Measurements from ENCODE around the gene CD40.

The CD40 gene

DNA sequence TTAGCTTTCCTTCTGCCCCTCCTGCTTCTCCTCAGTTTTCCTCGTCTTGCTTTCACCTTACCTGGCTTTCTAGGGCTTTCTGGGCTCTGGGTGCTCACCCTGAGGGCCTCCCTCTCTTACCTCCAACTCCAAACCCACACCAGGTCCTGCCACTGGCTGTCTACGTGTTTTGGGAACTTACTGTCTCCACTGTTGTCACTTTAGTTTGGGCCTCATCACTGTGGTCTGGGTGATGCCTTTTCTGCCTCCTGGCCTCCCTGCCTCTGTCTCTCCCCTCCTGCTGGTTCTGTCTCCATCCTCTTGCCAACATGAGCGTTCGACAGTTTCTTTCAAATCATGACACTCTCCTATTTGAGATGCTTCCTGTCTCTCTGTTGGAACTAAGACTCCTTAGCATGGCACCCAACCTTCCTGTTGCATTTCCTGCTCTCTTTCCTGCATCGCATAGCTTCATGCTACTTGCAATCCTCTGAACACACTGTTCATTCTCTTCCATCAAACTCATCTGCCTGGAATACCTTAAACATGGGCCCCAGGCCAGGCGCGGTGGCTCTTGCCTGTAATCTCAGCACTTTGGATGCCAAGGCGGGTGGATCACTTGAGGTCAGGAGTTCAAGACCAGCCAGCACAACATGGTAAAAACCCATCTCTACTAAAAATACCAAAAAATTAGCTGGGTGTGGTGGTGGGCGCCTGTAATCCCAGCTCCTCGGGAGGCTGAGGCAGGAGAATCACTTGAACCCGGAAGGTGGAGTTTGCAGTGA, 5.5 kb downstream of the CD40 start:
- no peak for DNase-seq

DNA sequence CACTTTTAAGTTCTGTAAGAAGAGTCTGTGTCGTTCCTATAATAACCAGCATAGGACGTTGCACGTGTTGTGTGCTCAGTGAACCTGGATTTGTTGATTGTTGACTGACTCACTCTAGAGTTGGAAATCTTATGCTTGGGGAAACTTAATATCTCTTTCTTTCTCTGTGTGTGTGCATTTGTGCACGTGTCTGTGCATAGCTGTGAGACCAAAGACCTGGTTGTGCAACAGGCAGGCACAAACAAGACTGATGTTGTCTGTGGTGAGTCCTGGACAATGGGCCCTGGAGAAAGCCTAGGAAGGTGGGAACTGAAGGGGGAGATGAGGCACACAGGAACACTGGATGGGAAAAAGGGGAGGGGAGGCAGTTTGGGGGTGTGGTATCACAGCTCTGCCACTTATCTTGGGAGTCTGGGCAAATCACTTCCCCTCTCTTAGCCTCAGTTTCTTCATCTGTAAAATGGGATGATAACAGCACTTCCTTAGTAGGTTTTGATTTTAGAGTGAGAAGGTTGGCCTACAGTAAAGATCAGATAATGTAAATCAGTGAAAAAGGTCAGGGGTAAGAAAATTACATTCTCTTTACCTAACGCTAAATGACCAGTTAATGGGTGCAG, 8.4 kb downstream of the CD40 start:
- no peak for DNase-seq

DNA sequence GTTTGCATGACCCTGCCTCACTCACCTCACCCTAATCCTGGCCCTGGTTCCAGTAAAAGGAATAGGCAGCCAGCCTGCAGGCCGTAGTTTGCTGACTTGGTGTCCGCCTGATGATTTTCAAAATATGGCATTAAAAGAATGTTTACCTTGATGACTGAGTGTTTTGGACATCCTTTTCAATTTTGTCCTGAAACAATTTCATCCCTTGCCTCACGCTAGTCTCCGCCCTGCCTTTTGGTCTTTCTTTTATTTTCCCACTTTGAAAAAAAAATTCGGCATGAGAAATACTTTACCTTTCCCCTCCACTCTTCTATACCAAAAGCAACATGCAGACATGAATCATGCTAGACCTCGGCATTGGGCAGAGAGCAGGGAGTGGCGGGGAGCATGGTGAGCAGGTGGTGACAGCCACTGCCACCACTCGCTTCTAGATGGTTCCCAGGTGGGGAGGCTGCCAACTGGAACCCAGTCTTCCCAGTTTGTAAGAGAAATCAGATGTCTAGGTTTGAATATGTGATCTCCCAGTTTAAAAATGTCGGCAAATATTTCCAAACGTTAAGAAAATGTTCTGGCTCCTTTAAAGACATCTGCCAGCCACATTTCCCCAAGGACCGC, 9.4 kb downstream of the CD40 start:
- DNase-seq, result no peak

GRCh38 chr20:46128310-46129151, 10.4 kb downstream of the CD40 start:
- peak; percentile 32 for DNase-seq

DNA sequence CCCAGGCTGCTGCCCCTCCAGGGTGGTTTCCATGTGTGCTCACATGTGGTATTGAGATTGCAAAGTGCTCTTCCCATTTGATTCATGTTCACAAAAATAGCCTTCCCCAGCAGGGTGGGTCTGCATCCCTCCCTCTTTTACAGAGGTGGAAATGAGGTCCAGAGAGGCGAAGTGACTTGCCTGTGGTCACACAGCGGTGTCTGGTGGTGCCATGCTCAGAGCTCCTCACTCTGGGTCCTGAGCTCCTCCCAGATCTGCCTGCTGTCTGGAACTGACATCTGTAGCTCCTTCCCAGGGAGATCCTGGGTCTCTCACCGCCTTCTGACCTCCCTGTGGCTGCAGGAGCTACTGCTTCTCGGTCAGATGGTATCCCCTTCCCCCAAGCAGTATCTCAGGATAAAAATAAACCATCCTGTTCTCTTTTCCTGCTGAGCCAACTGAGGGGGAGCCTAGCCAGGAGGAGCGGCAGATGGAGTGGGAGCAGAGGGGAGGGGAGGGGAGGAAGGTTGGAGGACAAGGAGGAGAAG, 11.9 kb downstream of the CD40 start:
- DNase-seq, result no peak

DNA sequence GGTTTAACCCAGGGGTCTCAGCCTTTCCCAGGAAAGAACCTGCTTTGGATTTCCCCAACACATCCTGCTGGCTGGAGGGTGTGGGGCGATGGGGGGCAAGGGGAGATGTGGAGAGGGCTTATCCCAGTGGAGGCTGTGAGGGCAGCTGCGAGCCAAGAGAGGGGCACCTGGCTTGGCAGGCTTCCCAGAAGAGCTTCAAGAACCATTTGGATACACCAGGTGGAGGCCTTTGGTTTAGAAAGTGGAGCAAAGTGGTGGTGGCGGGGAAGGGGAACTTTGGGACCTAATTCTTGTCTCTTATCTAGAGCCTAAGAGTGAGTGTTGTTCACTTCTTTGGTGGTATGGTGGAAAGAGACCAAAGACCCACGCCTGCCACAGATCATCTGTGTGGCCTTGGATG, 12.4 kb downstream of the CD40 start:
- DNase-seq, result no peak

DNA sequence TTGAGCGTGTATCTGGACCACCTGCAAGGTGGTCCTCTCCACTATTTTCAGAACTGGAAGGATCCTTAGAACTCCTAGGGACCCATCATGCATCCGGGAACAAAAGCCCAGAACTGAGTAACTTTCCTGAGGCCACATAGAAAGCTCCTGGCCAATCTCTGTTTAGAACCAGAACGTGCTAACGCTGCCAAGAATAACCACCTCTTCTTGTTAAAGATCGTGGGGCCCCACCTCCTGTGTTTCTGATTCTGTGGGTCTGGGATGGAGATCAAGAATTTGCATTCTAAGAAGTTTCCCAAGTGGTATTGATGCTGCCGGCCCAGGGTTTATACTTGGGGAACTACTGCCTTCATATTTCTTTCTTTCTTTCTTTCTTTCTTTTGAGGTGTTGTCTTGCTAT, 13.3 kb downstream of the CD40 start:
- no peak for DNase-seq

DNA sequence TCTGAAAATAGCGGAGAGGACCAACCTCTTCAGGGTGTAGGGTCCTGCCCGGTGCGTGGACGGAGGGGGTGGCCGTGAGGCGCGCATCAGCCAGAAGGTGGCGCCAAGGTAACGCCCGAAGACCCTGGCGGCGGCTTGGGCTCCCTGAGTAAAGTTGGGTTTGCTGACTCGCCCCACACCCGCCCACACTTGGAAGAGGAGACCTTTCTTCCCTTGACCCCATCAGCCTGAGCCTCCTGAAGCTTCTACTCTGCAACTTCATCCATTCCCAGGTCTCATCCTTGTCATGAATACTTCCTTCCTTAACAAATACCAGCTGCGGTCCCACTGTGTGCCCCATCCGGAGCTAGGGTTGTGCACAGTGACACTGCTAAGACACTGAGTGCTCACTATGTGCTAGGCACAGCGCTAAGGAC, 14.6 kb downstream of the CD40 start:
- DNase-seq, result peak; percentile 26

- no peak for DNase-seq
Observed at GRCh38 chr20:46133886-46134654, 16.0 kb downstream of the CD40 start.

- DNase-seq, result no peak
Observed at GRCh38 chr20:46134716-46135115, 16.6 kb downstream of the CD40 start.

DNA sequence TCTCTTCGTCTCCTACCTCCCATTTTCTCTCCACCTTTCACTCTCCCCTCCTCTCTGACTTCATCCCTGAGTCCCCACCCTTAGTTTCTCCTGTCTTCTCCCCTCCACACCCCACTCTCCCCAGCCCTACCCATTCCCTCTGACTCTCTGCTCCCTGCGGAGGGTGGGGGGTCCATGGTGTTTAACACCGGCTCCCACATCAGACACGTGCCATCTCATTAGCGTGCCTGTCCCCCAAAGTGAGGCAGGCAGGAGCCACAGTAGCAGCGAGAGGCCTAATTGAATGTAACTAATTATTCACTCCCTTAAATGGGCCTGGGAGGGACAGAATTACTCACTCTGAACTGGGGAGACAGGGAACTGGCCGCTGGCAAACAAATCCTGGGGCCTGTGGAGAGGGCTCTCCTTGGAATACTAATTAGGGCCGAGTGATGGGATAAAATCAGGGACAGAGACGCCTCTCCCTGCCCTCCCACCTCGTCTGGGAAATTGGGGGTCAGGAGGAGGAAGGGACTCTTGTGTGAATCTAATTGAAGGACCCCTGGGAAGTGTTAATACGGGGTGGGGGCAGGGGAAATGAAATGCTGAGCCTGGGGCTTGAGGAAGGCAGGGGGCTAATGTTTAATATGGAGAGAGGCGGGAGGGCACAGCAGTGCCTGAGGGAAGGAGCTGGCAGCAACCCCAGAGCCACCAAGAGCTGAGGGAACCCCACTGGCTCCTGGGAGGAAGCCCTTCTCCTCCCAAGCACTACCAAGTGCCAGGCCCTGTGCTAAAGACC, 17.9 kb downstream of the CD40 start:
- no peak for DNase-seq

GRCh38 chr20:46137816-46138215, 19.7 kb downstream of the CD40 start:
- no peak for DNase-seq

DNA sequence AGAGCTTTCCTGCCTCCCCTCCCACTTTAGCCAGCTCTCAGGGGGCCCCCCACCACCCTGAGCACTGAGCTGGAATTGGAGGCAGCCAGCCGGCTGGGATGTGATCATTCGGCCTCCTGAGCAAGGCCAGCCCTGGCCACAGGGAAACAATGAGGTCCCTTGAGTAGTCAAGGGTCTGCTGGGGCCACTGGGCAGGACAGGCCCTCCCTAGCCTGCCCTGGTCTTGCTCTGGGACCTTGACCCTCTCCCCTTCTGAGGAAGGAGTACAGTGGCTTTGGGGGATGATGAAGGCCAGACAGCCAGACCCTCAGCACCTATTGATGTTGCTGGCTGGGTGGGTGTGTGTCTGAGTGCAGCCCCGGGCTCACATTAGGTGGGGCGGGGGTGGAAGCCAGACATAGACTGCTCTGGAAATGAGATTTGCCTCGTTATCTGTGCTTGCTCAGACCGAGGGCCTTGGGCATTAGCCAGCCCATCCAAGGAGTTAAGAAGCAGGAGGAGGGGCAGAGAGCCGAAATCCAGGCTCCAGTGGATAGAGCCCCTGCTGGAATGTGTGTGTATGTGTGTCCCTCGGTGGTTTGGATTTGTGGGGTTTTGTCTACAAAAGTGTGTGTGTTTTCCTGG, 21.3 kb downstream of the CD40 start:
- no peak for DNase-seq

DNA sequence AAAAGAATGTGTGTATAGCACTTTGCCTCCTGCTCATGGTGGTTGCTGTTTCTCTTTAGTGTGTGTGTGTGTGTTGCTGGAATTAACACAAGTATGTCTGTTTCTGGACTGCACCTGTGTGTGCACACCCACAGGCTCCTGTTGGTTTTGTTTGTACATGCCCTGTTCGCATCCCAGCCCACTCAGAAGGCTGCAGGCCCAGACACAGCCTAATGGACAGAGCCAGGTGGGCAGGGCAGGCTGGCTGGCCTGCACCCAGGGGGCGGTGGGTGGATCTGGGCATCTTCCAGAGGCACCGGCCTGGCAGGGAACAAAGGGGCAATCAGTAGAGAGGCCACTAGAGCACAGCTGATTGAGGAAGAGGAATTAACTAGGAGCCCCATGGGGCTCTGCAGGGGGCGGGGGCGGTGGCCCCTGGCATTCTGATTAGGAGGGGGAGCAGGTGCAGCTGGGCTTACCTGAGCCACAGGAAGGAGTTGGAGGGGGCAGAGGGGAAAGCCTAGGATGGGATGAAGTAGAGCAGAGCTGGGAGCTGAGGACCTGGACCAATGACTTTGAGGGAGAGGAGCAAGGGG, 21.9 kb downstream of the CD40 start:
- peak; percentile 66 for DNase-seq

- no peak for DNase-seq
Observed at GRCh38 chr20:46142124-46142523, 24.0 kb downstream of the CD40 start.

DNA sequence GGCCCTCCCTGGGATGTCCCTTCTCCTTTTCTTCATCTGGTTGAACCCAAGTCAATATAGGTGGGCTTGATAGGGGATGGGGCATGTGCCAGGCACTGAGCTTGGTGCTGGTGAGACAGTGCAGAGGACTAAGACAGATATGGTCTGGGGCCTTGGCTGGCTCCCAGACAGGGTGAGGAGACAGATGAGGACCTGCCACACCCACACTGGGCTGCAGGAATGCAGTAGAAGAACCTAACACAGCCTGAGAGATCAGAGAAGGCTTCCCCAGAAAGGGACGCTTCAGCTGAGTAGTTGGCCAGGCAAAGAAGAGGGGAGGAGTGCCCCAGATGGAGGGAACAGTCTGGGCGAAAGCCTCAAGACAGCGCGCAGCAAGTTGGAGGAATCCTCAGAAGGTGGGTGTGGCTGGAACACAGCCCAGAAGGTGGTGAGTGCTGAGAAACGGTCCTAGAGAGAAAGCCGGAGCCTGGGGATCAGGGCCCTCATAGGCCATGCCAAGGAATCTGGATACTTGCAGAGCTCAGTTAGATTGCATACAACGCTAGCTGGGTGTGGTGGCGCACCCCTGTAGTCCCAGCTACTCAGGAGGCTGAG, 26.4 kb downstream of the CD40 start:
- DNase-seq, result no peak

DNA sequence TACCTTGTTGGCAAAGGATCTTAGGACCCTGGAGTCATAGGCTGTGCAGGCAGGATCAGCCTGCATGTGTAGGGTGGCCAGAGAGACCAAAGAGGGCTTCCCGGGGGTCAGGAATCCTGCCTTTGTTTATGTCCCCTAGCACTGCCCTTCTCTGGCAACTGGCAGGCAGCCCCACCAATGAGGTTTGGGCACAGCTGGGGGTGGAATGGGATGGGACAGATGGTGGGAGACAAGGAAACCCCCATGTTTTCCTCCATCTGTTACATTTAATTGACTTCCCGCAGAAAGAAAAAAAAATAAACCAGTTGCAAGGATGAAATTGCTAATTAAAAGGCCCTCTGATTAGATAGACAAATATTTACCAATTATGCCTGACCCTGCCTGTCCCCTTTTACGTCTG, 27.6 kb downstream of the CD40 start:
- DNase-seq, result no peak

GRCh38 chr20:46148313-46149208, 30.4 kb downstream of the CD40 start:
- DNase-seq, result no peak

GRCh38 chr20:46150943-46151342, 32.8 kb downstream of the CD40 start:
- no peak for DNase-seq
